GM21367 (cell line): ENCODE data around the gene SF3B4.
"Not testable (repeated sequence)": the region's sequence is repeated elsewhere in the genome, so short reads cannot be mapped to it uniquely, and the experiment has no call there.

Experiments
- ATAC-seq: cut with Tn5 transposase; IDR thresholded peaks from one replicate; pipeline ENCODE4 v1.9.1; 2021; ENCODE audit not compliant: unreplicated experiment

The SF3B4 gene

DNA sequence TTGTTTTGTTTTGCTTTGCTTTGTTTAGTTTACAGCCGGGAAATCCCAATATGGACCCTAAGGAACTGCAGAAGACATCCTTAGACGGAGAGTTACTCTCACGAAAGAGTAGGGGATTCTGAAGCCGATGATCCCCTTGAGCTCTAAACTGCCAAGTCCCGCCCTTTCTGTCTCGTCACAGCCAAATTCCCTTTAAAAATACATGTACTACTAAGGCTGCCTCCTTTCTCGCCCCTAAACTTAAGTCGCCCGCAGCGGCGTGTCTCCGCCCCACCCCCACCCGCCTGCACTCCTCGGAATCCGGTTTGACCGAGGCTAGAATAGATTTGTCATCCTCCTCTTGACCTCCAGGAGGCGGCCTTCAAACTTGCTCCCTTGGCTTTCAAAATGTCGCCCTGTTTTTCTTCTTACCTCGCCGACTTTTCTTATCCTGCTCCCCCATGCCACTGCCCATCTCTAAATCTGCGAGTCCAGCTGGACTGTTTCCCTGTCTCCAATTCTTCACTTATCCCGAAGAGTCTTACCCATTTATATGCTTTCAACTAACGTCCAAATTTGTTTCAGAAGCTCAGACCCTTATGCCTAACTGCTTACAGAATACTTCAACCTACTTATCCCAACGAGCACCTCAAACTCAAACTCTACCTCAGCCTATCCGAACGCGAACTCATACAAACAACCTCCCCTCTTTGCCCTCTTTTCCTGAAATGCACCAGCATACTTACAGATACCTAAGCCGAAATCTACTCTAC, 39.2 kb downstream of the SF3B4 start:
- no peak for ATAC-seq

DNA sequence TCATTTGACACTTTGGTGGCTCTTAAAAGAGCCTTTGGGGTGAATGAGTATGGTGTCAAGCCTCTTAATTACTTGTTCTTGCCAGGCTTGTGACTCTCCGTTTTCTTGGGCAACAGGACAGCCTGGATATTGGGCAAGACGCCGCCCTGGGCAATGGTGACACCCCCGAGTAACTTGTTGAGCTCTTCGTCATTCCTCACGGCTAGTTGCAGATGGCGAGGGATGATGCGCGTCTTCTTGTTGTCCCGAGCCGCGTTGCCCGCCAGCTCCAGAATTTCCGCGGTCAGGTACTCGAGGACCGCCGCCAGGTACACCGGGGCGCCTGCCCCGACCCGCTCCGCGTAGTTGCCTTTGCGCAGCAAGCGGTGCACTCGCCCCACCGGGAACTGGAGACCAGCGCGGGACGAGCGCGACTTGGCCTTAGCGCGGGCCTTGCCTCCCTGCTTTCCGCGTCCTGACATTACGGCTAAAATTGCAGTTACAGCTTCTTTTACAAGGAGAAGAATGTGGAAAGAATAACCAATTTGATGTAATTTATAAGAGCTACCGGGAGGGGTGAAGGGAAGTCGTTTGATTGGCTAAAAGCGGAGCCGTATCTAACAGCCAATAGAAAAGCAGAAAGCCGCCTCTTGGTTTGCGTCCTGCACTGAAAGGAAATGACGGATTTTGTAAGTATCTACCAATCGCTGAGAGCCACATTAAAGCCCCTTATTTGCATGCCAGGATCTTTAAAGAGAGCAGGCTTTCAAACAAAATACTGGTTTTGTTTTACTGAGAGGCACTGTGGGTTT, 40.0 kb downstream of the SF3B4 start:
- peak; percentile 39 for ATAC-seq

- not testable (repeated sequence) for ATAC-seq
Observed at GRCh38 chr1:149887196-149887455, 40.5 kb downstream of the SF3B4 start.

GRCh38 chr1:149886396-149887195, 41.0 kb downstream of the SF3B4 start:
- peak; percentile 57 for ATAC-seq

DNA sequence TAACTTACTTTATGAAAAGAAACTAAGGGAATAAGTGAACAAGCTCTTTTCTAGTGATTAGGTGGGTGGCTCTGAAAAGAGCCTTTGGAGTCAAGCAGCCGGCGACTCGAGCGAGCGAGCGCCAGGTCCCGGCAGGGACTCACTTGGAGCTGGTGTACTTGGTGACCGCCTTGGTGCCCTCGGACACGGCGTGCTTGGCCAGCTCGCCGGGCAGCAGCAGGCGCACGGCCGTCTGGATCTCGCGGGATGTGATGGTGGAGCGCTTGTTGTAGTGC, 41.5 kb downstream of the SF3B4 start:
- ATAC-seq = not testable (repeated sequence)

- no peak for ATAC-seq
Observed at GRCh38 chr1:149885339-149886120, 42.1 kb downstream of the SF3B4 start.

DNA sequence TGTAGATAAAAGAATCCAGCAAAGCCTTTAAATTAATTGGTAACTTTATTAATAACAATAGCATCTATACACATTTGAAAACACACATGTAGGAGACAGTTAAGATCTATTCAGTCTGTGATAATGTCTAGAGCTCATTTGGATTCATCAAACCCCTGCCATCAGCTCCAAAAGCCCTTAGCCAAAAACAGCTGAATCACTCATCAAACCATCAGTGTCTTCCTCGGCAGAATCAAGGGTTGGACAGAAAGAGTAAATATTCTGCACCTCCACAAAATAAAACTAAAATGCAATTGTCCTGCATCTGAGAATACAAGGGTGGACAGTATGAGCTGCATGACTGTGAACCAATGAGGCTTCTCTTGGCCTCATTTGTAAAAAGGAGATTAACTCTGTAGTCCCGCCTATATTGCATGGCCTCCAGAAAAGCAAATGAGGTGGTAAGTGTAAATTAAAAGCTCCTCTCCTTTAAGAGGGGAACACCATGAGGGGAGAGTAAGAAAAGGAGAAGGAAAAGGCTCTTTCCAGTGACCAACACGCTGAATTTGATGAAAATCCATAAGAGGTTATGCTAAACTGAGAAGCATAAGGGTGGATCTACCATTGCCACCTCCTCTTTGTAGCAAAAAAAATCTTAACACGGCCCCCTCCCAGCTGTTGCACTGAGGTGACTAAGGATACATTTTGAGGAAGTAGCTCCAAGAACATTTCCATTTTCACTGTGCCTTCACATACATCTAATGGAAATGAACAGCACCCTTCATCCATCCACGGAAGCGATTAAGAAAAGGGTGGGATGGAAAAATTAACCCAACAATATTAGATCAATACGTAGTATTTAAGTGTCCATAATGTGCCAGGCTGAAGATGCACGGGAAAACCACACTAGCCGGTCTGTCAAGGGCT, 42.9 kb downstream of the SF3B4 start:
- no peak for ATAC-seq

DNA sequence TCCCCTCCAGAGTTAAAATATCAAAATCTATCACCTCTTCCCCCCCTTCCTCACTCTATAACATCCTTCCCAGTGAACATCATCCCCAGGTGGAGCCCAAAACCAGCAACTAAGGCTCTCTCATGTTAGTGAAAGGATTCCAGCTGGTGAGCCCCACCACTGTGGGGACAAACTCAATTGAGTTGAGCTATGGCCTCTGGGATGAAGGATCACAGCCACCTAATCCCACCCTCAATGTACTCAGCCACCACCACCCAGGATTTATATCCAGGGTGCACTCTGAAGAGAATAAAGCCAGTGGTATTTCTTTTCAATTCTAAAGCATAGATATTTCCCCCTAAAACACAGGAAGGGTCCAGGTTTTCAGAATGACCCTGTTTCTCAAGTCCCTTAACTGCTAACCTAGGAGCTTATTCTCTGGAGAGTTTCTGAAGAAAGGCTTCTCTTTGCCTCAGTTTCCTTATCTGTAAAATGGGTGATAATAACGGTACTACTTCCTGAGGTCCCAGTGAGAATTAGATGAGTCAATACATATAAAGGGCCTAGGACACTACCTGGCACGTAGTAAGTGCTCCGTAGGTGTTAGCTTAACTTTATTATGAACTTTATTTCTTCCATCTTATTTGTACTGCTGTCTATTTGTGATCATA, 43.9 kb downstream of the SF3B4 start:
- ATAC-seq = no peak

DNA sequence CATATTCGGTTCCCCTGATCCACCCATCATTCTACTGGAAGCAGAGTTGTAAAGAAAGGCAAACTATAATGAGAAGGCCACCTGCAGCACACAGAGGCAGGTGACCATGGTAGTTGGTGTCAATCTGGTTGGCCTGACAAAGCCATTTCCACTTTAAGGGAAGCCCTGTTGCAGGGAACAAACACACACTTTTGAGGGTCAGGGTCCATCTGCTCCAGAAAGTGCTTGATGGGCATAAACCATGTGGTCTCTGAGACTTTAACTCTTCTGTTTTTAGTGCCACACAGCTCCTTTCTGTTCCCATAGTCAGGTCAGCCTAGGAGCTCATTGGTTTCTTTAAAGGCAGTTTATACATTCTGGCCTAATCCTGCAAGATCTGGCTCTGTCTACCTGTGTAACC, 45.7 kb downstream of the SF3B4 start:
- no peak for ATAC-seq

DNA sequence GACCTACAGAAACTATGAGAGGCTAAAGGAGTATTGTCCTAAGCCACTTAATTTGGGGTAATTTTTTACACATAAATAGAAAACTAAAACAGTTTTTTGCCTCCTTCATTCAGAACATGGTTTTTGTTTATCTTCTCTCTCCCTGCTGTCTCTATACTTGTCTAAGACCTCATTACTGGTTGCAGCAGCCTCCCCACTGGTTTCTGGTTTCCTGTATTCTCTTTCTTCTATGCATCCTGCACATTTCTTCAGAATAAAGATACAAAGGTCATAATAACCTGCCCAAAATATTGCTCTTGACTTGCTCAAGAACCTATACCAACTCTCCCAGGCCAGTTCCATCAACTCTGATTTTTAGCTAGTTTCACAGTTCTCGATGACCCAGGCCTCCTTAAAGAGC, 48.0 kb downstream of the SF3B4 start:
- no peak for ATAC-seq

- ATAC-seq = no peak
Observed at GRCh38 chr1:149877211-149877946, 50.2 kb downstream of the SF3B4 start.
